Measurements from ENCODE around the gene DEPP1. TPM values are rescaled to one million over a fixed set of nuclear protein-coding genes. Genes with fewer than 3 reads are reported as not detected.

Gene DEPP1
- total and polyA plus RNA-seq, 9 donors: 12.5 to 44.6 (median 26.0) TPM

GRCh38 chr10:44960482-44961229, 18.0 kb downstream of the DEPP1 start:
- Histone ChIP-seq H3K4me3 (ENCODE audit: low read length) (peak overlapping the region; percentile 66), H3K27me3 (ENCODE audit: control insufficient read depth, insufficient read depth, low read length) (no peaks in the 10 kb centered on the region), H3K36me3 (ENCODE audit: control insufficient read depth, insufficient read depth, low read length) (peaks cover 15% of the 10 kb centered on the region), H3K4me1 (ENCODE audit: control insufficient read depth, insufficient read depth, low read length) (peaks cover 77% of the 10 kb centered on the region), H3K27ac (ENCODE audit: low read length) (peak overlapping the region; percentile 83), H3K9me3 (replicated peaks; ENCODE audit: control insufficient read depth, low read depth, low read length) (peaks cover 3% of the 10 kb centered on the region)
- DNase-seq: peak; percentile 21
- WGBS (ENCODE audit: insufficient coverage): 70% methylated on average over 4 of the region's 7 CpGs

GRCh38 chr10:44960088-44960460, 18.5 kb downstream of the DEPP1 start:
- Histone ChIP-seq H3K27me3 (ENCODE audit: control insufficient read depth, insufficient read depth, low read length) (no peaks in the 10 kb centered on the region), H3K36me3 (ENCODE audit: control insufficient read depth, insufficient read depth, low read length) (peaks cover 16% of the 10 kb centered on the region), H3K4me3 (ENCODE audit: low read length) (peak overlapping the region; percentile 66), H3K27ac (ENCODE audit: low read length) (peak overlapping the region; percentile 83), H3K9me3 (replicated peaks; ENCODE audit: control insufficient read depth, low read depth, low read length) (peaks cover 3% of the 10 kb centered on the region), H3K4me1 (ENCODE audit: control insufficient read depth, insufficient read depth, low read length) (peaks cover 72% of the 10 kb centered on the region)
- peak; percentile 26 for DNase-seq
- 43% methylated on average over 5 of the region's 8 CpGs for WGBS (ENCODE audit: insufficient coverage)

- H3K9me3 ChIP-seq (replicated peaks; ENCODE audit: control insufficient read depth, low read depth, low read length): peaks cover 3% of the 10 kb centered on the region
- under 1% methylated on average over 72 of the region's 74 CpGs for WGBS (ENCODE audit: insufficient coverage)
- peak; percentile 92 for DNase-seq
- H3K4me1 ChIP-seq (ENCODE audit: control insufficient read depth, insufficient read depth, low read length): peaks cover 66% of the 10 kb centered on the region
- peaks cover 16% of the 10 kb centered on the region for H3K36me3 ChIP-seq (ENCODE audit: control insufficient read depth, insufficient read depth, low read length)
- H3K4me3 ChIP-seq (ENCODE audit: low read length): peak within 1 kb of the TSS; percentile 92
- H3K27me3 ChIP-seq (ENCODE audit: control insufficient read depth, insufficient read depth, low read length): no peaks in the 10 kb centered on the region
- H3K27ac ChIP-seq (ENCODE audit: low read length): peak within 1 kb of the TSS; percentile 88
These were observed 19.1 kb downstream of the DEPP1 start, which contains the start of gene RASSF4 for GRCh38 chr10:44959247-44960087. RASSF4 (plus strand) TSS chr10:44959802; CDS start chr10:44970203, 10,401 bp downstream.

DNA sequence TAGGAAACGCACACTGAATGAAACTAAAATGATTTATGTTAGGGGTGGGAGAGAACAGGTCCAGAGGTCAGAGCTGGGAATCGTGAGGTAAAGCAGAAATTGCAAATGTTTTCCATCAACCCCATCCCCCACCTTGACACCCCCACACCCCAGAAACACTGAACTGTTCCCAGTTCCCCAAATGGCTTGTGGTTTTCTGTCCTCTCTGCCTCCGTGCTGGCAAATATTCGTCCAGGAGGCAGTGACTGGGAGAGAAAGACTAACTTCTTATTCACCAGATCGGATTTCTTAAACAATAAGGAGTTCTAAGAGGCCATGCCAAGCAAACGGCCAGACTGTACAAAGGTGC, 19.7 kb downstream of the DEPP1 start:
- Histone ChIP-seq H3K27ac (ENCODE audit: low read length) (peak overlapping the region; percentile 88), H3K4me1 (ENCODE audit: control insufficient read depth, insufficient read depth, low read length) (peaks cover 60% of the 10 kb centered on the region), H3K4me3 (ENCODE audit: low read length) (peak overlapping the region; percentile 92), H3K9me3 (replicated peaks; ENCODE audit: control insufficient read depth, low read depth, low read length) (peaks cover 3% of the 10 kb centered on the region), H3K36me3 (ENCODE audit: control insufficient read depth, insufficient read depth, low read length) (peaks cover 17% of the 10 kb centered on the region), H3K27me3 (ENCODE audit: control insufficient read depth, insufficient read depth, low read length) (no peaks in the 10 kb centered on the region)
- 0% methylated on average over 4 of the region's 6 CpGs for WGBS (ENCODE audit: insufficient coverage)
- DNase-seq: no peak

- WGBS (ENCODE audit: insufficient coverage): 17% methylated on average over 2 of the region's 5 CpGs
- H3K4me3 ChIP-seq (ENCODE audit: low read length): peak overlapping the region; percentile 92
- H3K27me3 ChIP-seq (ENCODE audit: control insufficient read depth, insufficient read depth, low read length): no peaks in the 10 kb centered on the region
- peaks cover 55% of the 10 kb centered on the region for H3K4me1 ChIP-seq (ENCODE audit: control insufficient read depth, insufficient read depth, low read length)
- peaks cover 3% of the 10 kb centered on the region for H3K9me3 ChIP-seq (replicated peaks; ENCODE audit: control insufficient read depth, low read depth, low read length)
- H3K36me3 ChIP-seq (ENCODE audit: control insufficient read depth, insufficient read depth, low read length): peaks cover 19% of the 10 kb centered on the region
- peak overlapping the region; percentile 88 for H3K27ac ChIP-seq (ENCODE audit: low read length)
- peak; percentile 19 for DNase-seq
These were observed 20.3 kb downstream of the DEPP1 start for GRCh38 chr10:44958196-44958897.

- Histone ChIP-seq H3K4me1 (ENCODE audit: control insufficient read depth, insufficient read depth, low read length) (peaks cover 46% of the 10 kb centered on the region), H3K27ac (ENCODE audit: low read length) (no peak overlapping the region), H3K4me3 (ENCODE audit: low read length) (no peak overlapping the region), H3K27me3 (ENCODE audit: control insufficient read depth, insufficient read depth, low read length) (no peaks in the 10 kb centered on the region), H3K9me3 (replicated peaks; ENCODE audit: control insufficient read depth, low read depth, low read length) (peaks cover 3% of the 10 kb centered on the region), H3K36me3 (ENCODE audit: control insufficient read depth, insufficient read depth, low read length) (peaks cover 18% of the 10 kb centered on the region)
- WGBS (ENCODE audit: insufficient coverage): 87% methylated on average over 3 of the region's 4 CpGs
- DNase-seq: no peak
These were observed 21.6 kb downstream of the DEPP1 start for GRCh38 chr10:44956717-44957706.

DNA sequence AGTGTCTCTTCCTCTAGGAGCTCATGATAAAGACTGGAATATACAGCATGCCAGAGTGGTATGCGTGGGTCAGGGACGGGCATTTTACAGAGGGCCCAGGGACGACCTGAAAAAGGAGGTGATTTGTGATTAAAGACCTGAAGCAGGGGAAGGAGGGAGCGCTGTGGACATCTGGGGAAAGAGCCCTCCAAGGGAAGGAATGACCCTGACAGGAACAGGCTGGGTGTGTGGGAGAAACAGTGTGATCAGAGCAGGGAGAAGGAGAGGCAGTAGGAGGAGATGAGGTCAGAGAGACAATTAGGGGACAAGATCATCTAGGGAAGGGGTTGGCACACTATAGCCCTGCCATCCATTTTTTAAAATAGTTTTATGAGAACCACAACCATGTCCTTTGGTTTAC, 22.4 kb downstream of the DEPP1 start:
- peaks cover 38% of the 10 kb centered on the region for H3K4me1 ChIP-seq (ENCODE audit: control insufficient read depth, insufficient read depth, low read length)
- H3K4me3 ChIP-seq (ENCODE audit: low read length): no peak overlapping the region
- H3K27me3 ChIP-seq (ENCODE audit: control insufficient read depth, insufficient read depth, low read length): no peaks in the 10 kb centered on the region
- peaks cover 3% of the 10 kb centered on the region for H3K9me3 ChIP-seq (replicated peaks; ENCODE audit: control insufficient read depth, low read depth, low read length)
- WGBS (ENCODE audit: insufficient coverage): 77% methylated on average over 4 of the region's 4 CpGs
- no peak for DNase-seq
- H3K36me3 ChIP-seq (ENCODE audit: control insufficient read depth, insufficient read depth, low read length): peaks cover 17% of the 10 kb centered on the region
- no peak overlapping the region for H3K27ac ChIP-seq (ENCODE audit: low read length)

DNA sequence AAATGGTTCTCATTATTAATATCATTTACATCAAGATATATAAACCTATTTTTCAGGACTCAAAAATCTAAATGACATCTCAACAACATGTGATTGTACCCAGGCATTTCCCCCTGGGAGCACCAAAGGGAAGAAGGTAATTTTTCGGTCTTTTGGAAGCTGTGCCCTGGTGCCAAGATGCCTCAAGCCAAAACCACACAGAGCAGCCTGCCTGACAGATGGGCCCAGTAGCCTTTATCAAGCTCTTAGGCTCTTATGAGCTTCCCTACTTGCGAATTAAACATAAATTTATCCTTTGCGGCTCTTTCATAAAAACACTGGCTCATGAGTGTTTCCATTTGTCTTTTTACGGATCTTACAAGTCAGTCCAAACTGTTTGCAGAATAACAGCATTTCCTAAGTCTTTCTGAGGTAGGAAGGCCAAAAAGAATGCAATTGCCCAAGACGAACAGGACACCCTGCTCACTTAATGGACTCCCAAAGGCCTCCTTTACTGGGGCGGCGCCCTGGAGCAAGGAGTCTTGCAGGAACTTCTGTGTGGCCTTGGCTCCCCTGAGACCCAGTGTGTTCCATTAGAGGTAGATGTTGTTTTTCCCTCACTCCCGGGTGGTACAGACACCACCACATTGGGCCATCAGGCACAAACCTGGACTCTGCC, 23.1 kb downstream of the DEPP1 start:
- WGBS (ENCODE audit: insufficient coverage): 80% methylated on average over 3 of the region's 8 CpGs
- Histone ChIP-seq H3K4me1 (ENCODE audit: control insufficient read depth, insufficient read depth, low read length) (peaks cover 36% of the 10 kb centered on the region), H3K4me3 (ENCODE audit: low read length) (no peak overlapping the region), H3K36me3 (ENCODE audit: control insufficient read depth, insufficient read depth, low read length) (peaks cover 17% of the 10 kb centered on the region), H3K27me3 (ENCODE audit: control insufficient read depth, insufficient read depth, low read length) (no peaks in the 10 kb centered on the region), H3K27ac (ENCODE audit: low read length) (no peak overlapping the region), H3K9me3 (replicated peaks; ENCODE audit: control insufficient read depth, low read depth, low read length) (peaks cover 3% of the 10 kb centered on the region)
- peak; percentile 15 for DNase-seq

DNA sequence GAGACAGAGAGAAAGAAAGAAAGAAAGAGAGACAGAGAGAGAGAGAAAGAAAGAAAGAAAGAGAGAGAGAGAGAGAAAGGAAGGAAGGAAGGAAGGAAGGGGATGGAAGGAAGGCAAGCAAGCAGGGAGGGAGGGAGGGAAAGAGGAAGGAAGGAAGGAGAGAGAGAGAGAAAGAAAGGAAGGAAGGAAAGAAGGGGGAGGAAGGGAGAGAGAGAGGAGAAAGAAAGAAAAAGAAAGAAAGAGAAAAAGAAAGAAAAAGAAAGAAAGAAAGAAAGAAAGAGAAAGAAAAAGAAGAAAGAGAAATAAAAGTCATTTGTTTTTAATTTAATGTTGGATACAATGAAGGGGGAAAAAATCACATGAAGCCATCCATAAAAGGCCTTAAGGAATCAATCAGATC, 23.6 kb downstream of the DEPP1 start:
- DNase-seq: no peak
- H3K27ac ChIP-seq (ENCODE audit: low read length): no peak overlapping the region
- peaks cover 17% of the 10 kb centered on the region for H3K36me3 ChIP-seq (ENCODE audit: control insufficient read depth, insufficient read depth, low read length)
- H3K27me3 ChIP-seq (ENCODE audit: control insufficient read depth, insufficient read depth, low read length): no peaks in the 10 kb centered on the region
- peaks cover 36% of the 10 kb centered on the region for H3K4me1 ChIP-seq (ENCODE audit: control insufficient read depth, insufficient read depth, low read length)
- H3K4me3 ChIP-seq (ENCODE audit: low read length): no peak overlapping the region
- peaks cover 3% of the 10 kb centered on the region for H3K9me3 ChIP-seq (replicated peaks; ENCODE audit: control insufficient read depth, low read depth, low read length)
